T-helper 2 cell (primary cell): ENCODE data around the gene PMVK.

Source experiments
- DNase-seq, 5 experiments: peaks; one replicate each; pipeline versions ENCODE4 v3.0.0 to v3.0.0-alpha.2; 2012 to 2022

Gene PMVK

GRCh38 chr1:154966111-154966510, 29.6 kb upstream of the PMVK start:
- no peak for DNase-seq

GRCh38 chr1:154964359-154964758, 27.8 kb upstream of the PMVK start:
- DNase-seq: no peak

GRCh38 chr1:154963643-154964042, 27.1 kb upstream of the PMVK start:
- no peak for DNase-seq

GRCh38 chr1:154962795-154963330, 26.3 kb upstream of the PMVK start:
- DNase-seq: no peak

- DNase-seq: peak in 1 of 5 experiments; percentile 57
Observed at GRCh38 chr1:154962156-154962749, 25.7 kb upstream of the PMVK start.

GRCh38 chr1:154961207-154962155, 25.0 kb upstream of the PMVK start, which contains the start of gene PYGO2:
PYGO2 (minus strand) TSS chr1:154961782; CDS start chr1:154961576, 206 bp downstream.
- peak; percentile 66 to 87 (median 77) for DNase-seq

GRCh38 chr1:154960446-154961136, 24.1 kb upstream of the PMVK start:
- DNase-seq: no peak

GRCh38 chr1:154959426-154959780, 22.9 kb upstream of the PMVK start:
- DNase-seq: no peak

GRCh38 chr1:154958681-154959425, 22.3 kb upstream of the PMVK start:
- no peak for DNase-seq

GRCh38 chr1:154958036-154958435, 21.5 kb upstream of the PMVK start:
- no peak for DNase-seq

GRCh38 chr1:154957091-154957657, 20.7 kb upstream of the PMVK start:
- DNase-seq: no peak

- no peak for DNase-seq
Observed at GRCh38 chr1:154956544-154956941, 20.0 kb upstream of the PMVK start.

- peak in 4 of 5 experiments; percentile 67 to 92 (median 78) for DNase-seq
Observed at GRCh38 chr1:154955718-154956543, 19.4 kb upstream of the PMVK start, which contains the start of gene PBXIP1. PBXIP1 (minus strand) TSS chr1:154956099; CDS start chr1:154953721, 2,378 bp downstream.

- DNase-seq: peak; percentile 69 to 99 (median 93)
Observed at GRCh38 chr1:154955039-154955717, 18.7 kb upstream of the PMVK start.

- DNase-seq: no peak
Observed at GRCh38 chr1:154954541-154954940, 18.0 kb upstream of the PMVK start.

- DNase-seq: no peak
Observed at GRCh38 chr1:154953611-154954038, 17.1 kb upstream of the PMVK start.

- DNase-seq: no peak
Observed at GRCh38 chr1:154952664-154953063, 16.1 kb upstream of the PMVK start.

- peak in 4 of 5 experiments; percentile 52 to 76 (median 69) for DNase-seq
Observed at GRCh38 chr1:154951901-154952657, 15.6 kb upstream of the PMVK start.

- DNase-seq: no peak
Observed at GRCh38 chr1:154948079-154948478, 11.6 kb upstream of the PMVK start.
